Posterior vena cava (tissue), 2 donors: ENCODE data around the gene RABGAP1L. TPM values are rescaled to one million over a fixed set of nuclear protein-coding genes. Genes with fewer than 3 reads are reported as not detected.
"Not testable (repeated sequence)": the region's sequence is repeated elsewhere in the genome, so short reads cannot be mapped to it uniquely, and the experiment has no call there.

Source experiments
- DNase-seq: peaks from one replicate; pipeline ENCODE4 v3.0.0-alpha.2; 2020; ENCODE audit warnings: low spot score
- intact Hi-C, 2 donors: fragments of 100-400 bp; cut with DNase I; formaldehyde crosslinking; loops; one replicate each; pipeline versions ENCODE4 v1.14.1 to v1.14.2; 2022 to 2023
- total RNA-seq, 2 donors: library from RNA; stranded (reverse); fragmentation: NEBNext Ultra II Directional; extraction: Animal tissue kit (Norgen Biotek cat#: 25700); gene quantifications; one replicate each; pipeline ENCODE4 v1.2.1, GENCODE V29; 2021
- donor health status: DM: yes; HTN: yes; CAD: no.
- donor health status: DM: yes; HTN: yes; CAD: no.

Gene RABGAP1L
- total RNA-seq, 2 donors from 2014 or later, result 32.9 to 41.4 TPM

DNA sequence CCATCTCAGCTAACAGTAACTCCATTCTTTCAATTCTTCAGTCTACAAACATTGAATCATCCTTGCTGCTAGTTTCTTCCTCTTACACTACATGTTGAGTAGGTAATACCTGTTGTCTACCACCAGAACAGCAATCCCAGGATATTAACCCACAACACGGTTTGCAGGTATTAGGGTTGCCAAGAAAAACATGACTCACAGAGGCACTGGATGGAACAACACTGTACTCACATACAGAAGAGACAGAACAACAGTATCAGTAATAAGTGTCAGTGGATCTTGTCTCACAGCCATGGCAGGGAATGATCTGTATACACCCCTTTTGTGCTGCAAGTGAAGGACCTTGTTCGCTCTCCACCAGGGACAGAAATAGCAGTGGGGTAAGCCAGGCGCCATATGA is 500.5 kb downstream of the RABGAP1L start:
- intact Hi-C loops, result no loop called here
- no peak for DNase-seq

DNA sequence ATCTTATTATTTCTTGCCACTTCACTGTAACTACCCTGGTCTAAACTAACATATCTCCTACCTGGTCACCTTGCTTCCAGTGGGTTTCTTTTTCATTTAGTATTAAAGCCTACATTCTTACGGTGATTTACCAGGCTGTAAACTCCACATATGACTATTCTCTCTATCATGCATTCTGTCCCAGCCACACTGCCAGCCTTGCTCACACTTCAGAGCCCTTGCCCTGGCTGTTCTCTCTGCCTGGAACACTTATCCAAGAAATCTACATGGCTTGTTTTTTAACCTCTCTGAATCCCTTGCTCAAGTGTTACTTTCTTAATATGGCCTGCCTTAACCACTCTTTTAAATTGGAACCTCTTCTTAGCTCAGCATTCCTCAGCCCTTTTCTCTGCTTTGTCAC is 501.2 kb downstream of the RABGAP1L start:
- intact Hi-C loops, result no loop called here
- DNase-seq, result no peak

DNA sequence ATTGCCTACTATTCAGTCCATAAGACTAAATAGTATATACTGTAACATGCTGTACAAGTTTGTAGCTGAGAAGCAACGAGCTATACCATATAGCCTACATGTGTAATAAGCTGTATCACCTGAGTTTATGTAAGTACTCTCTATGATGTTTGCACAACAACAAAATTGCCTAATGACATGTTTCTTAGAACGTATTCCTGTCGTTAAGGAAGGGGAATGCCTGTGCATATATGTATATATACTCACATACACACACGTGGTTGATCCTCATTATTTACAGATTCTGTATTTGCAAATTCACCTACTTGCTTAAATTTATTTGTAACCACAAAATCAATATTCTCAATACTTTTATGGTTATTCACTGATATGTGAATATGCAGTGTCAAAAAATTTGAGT is 504.0 kb downstream of the RABGAP1L start:
- intact Hi-C loops, result no loop called here
- DNase-seq, result no peak

DNA sequence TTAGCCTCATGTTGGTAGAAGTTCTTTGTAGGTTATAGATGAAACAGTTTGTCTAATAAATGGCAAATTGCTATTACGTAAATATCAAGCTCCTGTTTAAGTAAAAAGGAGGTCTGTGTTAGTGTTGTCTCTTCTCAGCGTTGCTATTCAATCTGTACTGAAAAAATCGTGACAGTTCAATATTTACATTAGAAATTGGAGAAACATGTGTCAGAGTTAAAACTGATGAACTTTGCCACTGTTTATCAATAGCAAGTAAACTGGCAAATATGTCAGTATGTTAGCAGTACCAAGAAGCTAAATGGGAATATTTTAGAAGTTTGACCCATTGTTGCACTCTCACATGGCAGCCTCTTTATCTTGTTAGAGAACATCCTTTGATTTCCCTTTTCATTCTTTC is 506.9 kb downstream of the RABGAP1L start:
- intact Hi-C loops, result no loop called here
- DNase-seq, result no peak

DNA sequence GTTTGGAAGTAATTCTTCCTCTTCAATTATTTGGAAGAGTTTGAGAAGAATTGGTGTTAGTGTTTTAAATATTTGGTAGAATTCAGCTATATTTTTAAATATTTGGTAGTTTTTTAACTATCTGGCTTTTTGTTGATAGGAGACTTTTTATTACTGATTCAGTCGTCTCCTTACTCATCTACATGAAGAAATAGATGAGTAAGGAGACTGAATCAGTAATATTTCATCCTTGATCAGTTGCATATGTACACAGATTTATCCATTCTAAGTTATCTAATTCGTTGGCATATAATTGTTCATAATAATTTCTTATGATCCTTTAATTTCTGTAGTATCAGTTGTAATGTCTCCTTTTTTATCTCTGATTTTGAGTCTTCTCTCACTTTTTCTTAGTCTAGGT is 512.5 kb downstream of the RABGAP1L start:
- no peak for DNase-seq
- intact Hi-C loops, result no loop called here

DNA sequence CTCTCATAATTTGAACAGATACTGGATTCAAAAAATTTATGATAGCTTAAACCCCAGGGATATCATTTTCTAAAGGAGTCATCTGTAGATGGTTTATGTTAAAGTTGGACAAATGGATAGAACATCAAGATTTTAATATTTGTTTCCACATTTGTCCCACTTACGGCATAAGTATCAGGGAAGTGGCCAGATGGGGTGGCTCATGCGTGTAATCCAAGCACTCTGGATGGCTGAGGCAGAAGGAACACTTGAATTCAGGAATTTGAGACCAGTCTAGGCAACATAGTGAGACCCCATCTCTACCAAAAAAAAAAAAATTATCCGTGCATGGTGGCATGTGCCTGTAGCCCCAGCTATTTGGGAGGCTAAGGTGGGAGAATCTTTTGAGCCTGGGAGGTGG is 517.5 kb downstream of the RABGAP1L start:
- no peak for DNase-seq
- intact Hi-C loops, result no loop called here

DNA sequence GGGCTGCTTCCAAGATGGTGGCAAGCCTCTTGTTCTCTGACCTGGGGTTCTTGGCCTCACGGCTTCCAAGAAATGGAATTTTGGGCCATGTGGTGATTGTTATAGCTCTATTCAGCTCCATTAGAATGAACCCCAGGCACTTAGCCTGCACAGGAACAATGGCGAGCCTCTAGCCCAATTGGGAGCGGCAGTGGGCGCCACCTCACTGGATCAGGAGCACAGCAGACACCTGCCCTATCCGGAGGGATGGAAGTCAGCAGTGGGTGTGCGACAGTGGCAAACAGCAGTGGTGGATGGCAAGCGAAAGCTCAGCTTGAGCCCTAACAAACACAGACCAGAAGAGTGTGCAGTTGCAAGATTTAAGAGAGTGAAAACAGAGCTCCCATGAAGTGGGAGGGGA is 519.3 kb downstream of the RABGAP1L start:
- intact Hi-C loops, result no loop called here
- DNase-seq, result no peak

DNA sequence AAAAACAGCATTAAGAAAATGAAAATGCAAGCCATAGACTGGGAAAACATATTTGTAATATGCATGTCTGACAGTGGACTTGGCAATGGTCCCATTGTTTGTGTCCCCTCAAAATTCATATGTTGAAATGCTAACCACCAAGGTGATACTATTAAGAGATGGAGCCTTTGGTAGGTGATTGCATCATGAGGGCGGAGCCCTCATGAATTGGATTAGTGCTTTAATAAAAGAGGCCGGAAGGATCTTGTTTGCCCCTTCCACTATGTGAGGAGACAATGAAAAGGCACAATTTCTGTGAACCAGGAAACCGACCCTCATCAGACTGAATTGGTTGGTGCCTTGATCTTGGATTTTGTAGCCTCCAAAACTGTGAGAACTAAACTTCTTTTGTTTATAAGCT is 520.8 kb downstream of the RABGAP1L start:
- intact Hi-C loops, result no loop called here
- no peak for DNase-seq

DNA sequence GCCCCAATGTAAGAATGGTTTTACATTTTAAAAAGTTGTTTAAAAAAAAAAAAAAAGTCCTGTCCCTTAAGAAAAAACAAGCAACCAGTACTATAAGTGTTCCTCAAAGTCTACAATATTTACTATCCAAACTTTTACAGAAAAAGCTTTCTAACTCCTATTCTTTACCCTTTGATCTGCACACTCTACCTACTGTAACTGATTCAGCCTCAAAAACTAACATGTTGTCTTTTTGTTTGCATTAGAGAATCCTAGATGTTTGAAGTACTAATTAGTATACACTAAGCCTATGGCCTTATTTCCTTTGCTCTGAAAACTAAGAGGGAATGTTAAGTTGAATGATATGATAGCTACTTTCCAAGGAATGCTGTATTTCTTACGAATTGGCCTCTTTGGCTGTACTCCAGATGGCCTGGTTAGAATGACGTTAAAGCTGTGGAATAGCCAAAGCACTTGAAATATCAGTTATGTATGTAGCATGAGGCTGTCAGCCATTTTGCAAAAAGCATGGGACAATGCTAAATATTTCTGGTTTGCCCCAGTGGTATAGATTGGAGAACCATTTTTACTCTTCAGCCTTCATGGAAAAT is 523.2 kb downstream of the RABGAP1L start:
- DNase-seq, result no peak
- intact Hi-C loops, result no loop called here

DNA sequence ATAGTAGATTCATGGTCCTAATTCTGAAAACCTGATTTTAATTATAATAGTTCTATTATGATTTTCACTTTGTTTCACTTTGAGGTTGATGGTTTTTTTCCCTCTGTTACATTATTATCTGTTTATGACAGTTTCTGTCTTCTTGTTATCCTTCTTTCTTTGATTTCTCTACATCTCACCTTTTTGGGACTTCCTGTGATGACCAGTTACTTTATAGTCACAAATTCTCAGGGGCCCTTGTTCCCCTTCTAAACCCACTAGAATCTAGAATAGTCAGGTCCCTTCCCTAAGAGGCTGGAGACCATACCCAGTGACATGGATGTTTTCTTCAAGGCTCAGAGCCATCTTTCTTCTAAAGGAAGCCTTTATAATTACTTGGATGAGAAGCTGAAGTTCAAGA is 526.9 kb downstream of the RABGAP1L start:
- DNase-seq, result no peak
- intact Hi-C loops, result no loop called here

DNA sequence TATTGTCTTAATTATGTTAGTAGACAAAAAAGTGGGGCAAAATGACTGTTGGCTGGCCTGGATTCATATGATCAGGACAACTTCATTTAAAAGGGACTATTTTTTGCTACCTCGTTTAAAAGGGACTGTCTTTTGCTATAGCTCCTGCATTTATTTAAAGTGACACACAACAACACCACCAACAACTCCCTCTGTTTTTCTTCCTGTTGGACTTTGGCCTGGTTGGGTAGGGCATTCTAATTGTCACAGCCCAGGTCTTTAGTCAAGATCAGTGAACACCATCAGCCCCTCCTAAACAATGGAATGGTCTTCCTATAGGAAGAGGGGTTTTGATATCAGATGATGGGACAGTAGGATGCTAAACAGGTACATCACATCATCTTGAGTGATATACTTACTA is 530.2 kb downstream of the RABGAP1L start:
- DNase-seq, result no peak
- intact Hi-C loops, result no loop called here

DNA sequence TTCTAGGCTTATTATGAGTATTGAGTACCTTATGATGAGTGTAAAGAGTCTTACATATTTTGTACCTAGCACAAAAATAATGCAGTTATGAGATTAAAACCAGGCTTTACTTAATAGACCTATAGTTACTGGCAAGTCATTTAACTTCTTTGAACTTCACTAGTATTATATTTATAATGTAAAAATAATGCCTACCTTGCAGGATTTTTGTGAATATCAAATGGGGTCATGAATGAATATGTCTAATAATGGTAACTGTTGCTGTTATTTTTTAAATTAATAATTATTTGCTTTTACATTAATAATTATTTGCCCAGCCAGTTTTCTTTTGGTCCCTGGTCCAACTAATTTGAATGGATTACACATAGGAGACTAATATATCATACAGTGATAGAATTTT is 530.9 kb downstream of the RABGAP1L start:
- intact Hi-C loops, result no loop called here
- no peak for DNase-seq

DNA sequence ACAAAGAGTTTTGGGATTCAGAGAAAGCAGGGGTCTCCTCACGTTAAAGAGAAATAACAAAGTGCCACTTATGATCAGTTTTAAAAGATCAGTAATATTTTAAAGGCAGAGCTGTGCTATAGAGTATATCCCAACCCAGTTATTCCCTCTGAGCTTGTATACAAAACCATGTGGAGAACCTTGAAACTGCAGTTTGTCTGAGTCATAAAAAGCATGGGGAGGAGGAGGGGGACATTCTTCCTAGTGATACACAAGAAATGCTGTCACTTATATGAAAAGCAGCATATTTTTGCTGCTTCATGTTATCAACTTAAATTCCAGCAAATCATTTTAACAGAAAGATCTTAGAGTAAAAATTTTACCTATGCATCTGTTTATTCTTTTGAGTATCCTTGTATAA is 533.0 kb downstream of the RABGAP1L start:
- intact Hi-C loops, result no loop called here
- no peak for DNase-seq

DNA sequence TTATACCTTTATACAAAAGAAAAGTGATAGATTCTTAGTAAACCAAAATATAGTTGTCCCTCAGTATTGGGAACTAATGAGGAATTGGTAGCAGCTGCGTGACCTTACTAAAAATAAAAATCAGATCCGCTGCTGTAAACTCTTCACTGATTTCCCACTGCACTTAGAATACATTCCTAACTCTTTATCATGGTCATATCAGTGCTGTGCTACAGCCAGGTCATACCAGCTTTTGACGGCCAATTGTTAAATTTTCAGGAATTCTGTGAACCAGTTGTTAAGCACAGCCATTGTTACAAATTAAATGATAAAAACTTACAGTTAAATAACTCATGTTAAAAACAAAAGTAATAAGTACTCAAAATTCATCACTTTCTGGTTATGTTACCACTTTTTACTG is 533.8 kb downstream of the RABGAP1L start:
- intact Hi-C loops, result no loop called here

DNA sequence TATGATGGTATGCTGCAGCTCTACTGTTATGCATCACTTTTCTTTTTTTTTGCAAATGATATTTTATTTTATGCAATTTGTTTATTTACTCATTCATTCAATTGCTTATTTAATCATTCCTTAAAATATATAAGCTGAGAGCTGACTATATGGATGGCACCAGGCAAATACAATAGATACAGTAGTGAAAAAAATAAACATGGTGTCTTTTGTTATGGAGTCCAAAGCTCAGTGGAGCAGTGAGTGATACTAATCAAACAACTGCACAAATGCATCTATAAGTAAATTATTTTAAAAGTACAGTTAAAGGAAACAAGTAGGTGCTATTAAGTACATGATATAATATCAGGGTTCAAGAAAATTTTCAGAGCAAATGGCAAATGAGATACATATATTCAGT is 534.2 kb downstream of the RABGAP1L start:
- intact Hi-C loops, DNase-seq: not testable (repeated sequence)

More for the DNA sequence above, 533.8 kb downstream of the RABGAP1L start:
- no peak for DNase-seq

DNA sequence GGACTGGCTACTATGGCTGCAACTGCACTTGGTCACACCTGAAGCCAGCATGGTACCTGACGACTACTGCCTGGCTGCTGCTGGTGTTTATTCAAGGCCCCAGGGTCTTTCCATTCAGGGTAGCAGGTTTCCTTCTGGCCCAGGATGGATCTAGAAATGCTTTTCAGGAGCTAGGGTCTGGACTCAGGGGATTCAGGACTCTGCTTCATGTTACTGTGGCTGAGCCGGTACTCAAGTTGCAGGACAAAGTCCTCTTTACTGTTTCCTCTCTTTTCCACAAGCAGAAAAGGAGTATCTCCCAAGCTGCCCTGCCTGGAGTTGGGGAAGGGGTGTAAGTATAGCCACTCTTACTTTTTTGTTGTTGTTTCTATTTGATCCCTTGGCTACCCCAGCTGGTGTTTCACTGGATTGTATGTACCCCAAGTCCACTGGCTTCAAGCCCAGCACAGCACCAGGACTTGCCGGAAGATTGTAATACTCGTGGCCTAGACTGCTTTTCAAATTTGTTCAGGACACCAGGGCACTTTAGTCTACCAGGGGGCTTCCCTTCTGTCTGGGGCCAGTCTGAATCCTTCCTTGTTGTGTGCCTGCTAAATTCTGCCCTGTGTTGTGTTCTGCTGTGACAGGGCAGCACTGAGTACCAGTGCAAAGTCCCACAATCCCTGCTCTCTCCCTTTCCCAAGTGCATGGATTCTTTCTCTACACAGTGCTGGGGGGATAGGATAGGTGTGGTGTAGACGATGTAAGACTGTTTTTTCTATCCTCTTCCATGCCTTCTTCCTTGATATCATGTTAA is 536.9 kb downstream of the RABGAP1L start:
- intact Hi-C loops, result no loop called here
- no peak for DNase-seq

DNA sequence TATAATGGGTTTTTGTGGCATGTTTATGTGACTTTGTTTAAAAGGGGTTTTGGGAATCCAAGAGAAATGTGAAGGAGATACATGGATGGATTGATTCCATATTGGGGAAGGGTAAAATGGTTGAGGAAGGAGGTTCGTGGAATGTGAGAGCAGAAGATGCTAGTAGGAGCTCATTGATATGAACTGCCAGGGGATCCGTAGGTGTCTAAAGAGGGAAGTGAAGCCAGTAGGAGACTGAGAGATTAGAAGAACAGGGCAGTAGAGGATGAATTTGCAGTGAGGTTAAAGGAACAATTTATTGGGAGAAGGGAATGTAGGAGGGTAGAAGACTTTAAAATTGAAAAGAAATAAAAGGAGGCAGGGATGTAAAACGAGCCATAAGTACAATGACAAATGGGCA is 541.0 kb downstream of the RABGAP1L start:
- no peak for DNase-seq
- intact Hi-C loops, result no loop called here

DNA sequence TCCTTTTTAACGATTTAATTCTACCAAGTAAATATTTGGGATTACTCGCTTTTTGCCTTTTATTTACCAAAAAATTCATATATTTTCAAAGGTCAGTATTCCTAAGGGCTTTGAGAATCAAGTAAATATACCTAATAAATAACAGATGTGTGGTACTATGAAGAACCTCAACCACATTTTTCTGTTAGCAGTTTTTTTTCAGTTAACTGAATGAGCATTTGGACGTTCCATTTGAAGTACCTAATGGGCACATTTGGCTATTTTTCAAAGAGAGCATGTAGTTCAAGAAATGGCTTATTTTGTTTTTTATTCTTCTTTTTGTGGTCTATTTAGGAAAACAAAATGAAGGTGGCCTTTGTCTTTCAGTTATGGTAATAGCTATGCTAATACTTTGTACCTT is 541.5 kb downstream of the RABGAP1L start:
- intact Hi-C loops, result no loop called here
- no peak for DNase-seq

DNA sequence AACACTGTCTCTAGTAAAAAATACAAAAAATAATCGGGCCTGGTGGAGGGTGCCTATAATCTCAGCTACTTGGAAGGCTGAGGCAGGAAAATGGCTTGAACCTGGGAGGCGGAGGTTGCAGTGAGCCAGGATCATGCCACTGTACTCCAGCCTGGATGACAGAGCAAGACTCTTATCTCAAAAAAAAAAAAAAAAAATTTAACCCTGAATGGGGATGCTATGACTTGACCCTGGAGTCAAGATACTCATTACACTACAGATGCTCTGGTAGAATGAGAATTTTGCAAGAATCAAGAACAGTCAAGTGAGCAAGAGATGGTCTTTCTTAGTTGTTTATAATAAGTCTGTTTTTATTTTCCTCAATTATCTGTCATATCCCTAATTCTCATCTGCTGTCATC is 542.2 kb downstream of the RABGAP1L start:
- no peak for DNase-seq
- intact Hi-C loops, result no loop called here

DNA sequence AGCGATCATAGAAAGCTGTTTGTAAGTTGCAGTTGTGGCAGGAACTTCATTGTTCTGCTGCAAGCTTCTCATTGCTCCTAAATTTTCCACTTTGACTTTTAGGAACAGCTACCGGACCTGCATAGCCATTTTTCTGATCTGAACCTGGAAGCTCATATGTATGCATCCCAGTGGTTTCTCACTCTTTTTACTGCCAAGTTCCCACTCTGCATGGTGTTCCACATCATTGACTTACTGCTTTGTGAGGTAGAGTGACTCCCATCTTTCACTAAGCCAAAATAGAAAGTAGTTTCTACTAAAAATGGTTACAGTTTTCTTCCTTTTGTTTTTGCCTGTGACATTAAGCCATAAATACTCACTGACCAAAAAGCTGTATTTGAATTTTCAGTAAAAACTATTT is 542.7 kb downstream of the RABGAP1L start:
- DNase-seq, result no peak
- intact Hi-C loops, result no loop called here

DNA sequence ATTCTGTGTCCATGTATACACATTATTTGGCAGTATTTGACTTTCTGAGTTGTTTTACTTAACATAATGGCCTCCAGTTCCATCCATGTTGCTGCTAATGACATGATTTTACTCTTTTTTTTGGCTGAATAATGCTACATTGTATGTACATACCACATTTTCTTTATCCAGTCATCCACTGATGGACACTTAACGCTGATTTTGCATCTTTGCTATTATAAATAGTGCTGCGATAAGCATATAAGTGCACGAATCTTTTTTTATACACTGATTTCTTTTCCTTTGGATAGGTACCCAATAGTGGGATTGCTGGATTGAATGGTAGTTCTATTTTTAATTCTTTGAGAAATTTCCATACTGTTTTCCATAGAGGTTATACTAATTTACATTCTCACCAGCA is 544.0 kb downstream of the RABGAP1L start:
- intact Hi-C loops, result no loop called here
- DNase-seq, result no peak
